ENCODE data around the gene ADCY9.
"Not testable (repeated sequence)": the region's sequence is repeated elsewhere in the genome, so short reads cannot be mapped to it uniquely, and the experiment has no call there.

The ADCY9 gene

DNA sequence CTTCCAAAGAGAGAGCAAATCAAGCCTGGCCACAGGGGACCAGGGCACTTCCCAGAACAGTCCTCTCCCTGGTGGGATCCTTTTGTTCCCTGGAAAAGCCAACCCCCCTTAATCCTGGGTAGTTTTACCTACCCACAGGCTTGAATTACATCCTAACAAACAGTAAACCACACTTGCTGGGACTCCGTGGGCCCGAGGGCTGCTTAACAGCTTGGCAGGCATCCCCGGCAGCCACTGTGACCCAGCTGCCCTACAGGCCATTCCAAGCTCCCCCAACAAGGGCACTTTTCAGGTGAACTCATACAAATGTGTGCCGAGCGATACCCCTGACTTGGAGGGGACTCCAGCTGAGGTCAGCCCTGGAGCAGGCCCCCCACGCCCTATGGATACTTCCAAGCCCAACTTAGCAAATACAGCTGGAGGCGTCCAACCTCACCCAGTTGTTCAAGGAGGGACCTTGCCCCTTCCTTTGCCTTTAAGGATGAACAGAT lies 26.4 kb downstream of the ADCY9 start:
- DNase-seq (no peak), ATAC-seq (no peak)
- Mint-ChIP-seq H3K27ac (peak overlapping the region in 1 of 2 donors; percentile 57), H3K27me3 (peaks cover 16% of the 10 kb centered on the region), H3K9me3 (no peaks in the 10 kb centered on the region), H3K4me3 (no peak overlapping the region), H3K4me1 (peaks cover 4% of the 10 kb centered on the region)

- DNase-seq (no peak), ATAC-seq (no peak)
- Mint-ChIP-seq H3K4me1 (peaks cover 4% of the 10 kb centered on the region), H3K9me3 (no peaks in the 10 kb centered on the region), H3K4me3 (no peak overlapping the region), H3K27me3 (peaks cover 12% of the 10 kb centered on the region), H3K27ac (peak overlapping the region in 1 of 2 donors; percentile 57)
Observed at GRCh38 chr16:4089251-4089810, 26.9 kb downstream of the ADCY9 start.

GRCh38 chr16:4087990-4088577 lies 28.2 kb downstream of the ADCY9 start:
- H3K27ac Mint-ChIP-seq = no peak overlapping the region
- peaks cover 10% of the 10 kb centered on the region for H3K27me3 Mint-ChIP-seq
- ATAC-seq = no peak
- DNase-seq = no peak
- H3K9me3 Mint-ChIP-seq = no peaks in the 10 kb centered on the region
- no peak overlapping the region for H3K4me3 Mint-ChIP-seq
- H3K4me1 Mint-ChIP-seq = peaks cover 6% of the 10 kb centered on the region

DNA sequence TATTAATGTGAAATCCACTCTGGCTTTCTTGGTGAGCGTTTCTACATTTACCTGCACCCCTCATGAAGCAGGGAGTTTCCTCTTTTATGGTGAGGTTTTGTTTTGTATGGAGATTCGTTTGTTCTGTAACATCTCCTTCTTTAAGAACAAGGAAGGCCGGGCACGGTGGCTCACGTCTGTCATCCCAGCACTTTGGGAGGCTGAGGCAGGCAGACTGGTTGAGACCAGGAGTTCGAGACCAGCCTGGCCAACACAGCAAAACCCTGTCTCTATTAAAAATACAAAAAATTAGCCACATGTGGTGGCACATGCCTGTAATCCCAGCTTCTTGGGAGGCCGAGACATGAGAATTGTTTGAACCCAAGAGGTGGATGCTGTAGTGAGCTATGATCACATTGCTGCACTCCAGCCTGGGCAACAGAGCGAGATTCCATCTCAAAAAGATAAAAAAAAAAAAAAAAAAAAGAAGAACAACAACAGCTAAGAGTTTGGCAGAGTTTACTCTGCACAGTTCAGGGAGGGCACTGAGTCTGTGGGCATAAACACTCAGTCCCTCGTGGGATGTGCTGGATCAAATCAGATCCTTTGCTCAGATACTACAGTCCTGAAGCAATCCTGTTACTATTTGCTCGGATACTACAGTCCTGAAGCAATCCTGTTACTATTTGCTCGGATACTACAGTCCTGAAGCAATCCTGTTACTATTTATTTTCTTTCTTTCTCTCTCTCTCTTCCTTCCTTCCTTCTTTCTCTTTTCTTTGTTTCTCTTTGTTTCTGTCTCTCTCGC lies 28.9 kb downstream of the ADCY9 start:
- no peak overlapping the region for H3K27ac Mint-ChIP-seq

GRCh38 chr16:4086153-4086552 lies 30.1 kb downstream of the ADCY9 start:
- Mint-ChIP-seq H3K27me3 (peaks cover 10% of the 10 kb centered on the region), H3K4me1 (peaks cover 25% of the 10 kb centered on the region), H3K4me3 (no peak overlapping the region), H3K27ac (no peak overlapping the region), H3K9me3 (no peaks in the 10 kb centered on the region)
- ATAC-seq = no peak
- no peak for DNase-seq

More for the DNA sequence above, 28.9 kb downstream of the ADCY9 start:
- Mint-ChIP-seq H3K4me1 (peaks cover 14% of the 10 kb centered on the region), H3K27me3 (peaks cover 10% of the 10 kb centered on the region), H3K4me3 (no peak overlapping the region), H3K9me3 (no peaks in the 10 kb centered on the region)
- DNase-seq (no peak), ATAC-seq (no peak)

DNA sequence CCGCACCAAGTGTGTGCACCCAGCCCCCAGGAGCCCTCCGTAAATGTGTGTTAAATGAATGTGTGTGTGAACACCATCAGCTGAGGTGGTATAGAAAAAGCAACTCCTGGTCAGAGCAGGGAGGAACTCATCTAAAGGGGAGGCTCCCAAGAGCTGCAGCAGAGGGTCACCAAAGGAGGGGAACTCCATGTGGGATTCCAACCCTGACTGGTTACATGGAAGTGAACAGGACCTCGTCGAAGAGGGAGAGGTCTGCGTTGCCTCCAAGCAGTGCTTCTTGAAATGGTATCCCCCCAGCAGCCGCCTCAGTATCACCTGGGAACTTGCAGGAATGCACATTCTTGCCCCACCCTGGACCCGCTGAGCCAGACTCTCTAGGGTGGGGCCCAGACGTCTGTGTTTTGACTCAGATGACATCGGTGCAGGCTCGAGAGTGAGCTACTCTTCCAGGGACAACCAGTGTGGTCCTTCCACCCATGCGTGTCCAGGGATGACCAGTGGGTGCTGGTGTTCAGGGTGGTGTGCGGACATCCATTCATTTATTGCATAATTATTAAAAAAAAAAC lies 30.8 kb downstream of the ADCY9 start:
- H3K4me3 Mint-ChIP-seq = no peak overlapping the region
- H3K27me3 Mint-ChIP-seq = peaks cover 10% of the 10 kb centered on the region
- ATAC-seq = no peak
- H3K9me3 Mint-ChIP-seq = no peaks in the 10 kb centered on the region
- DNase-seq = no peak
- no peak overlapping the region for H3K27ac Mint-ChIP-seq
- H3K4me1 Mint-ChIP-seq = peaks cover 31% of the 10 kb centered on the region

DNA sequence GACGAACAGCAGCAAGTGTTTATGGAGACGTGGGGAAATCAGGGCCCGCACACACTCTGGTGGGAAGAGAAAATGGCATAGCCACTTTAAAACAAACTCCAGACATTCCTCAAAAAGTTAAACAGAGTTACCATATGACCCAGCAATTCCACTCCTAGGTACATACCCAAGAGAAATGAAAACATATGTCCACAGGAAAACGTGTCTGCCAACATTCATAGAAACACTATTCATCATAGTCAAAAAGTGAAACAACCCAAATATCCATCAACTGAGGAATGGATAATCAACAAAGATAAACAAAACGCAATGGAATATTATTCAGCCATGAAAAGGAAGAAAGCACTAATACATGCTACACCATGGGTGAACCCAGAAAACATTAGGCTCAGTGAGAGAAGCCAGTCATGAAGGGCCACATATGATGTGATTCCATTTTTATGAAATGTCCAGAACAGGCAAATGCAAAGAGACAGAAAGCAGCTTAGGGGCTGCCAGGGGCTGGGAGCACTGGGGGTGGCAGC lies 32.8 kb downstream of the ADCY9 start:
- peaks cover 35% of the 10 kb centered on the region for H3K4me1 Mint-ChIP-seq
- no peak for ATAC-seq
- no peak overlapping the region for H3K27ac Mint-ChIP-seq
- no peaks in the 10 kb centered on the region for H3K9me3 Mint-ChIP-seq
- no peak for DNase-seq
- no peaks in the 10 kb centered on the region for H3K27me3 Mint-ChIP-seq
- H3K4me3 Mint-ChIP-seq = no peak overlapping the region

GRCh38 chr16:4082474-4083044 lies 33.7 kb downstream of the ADCY9 start:
- ATAC-seq (peak; percentile 48), DNase-seq (peak in 1 of 2 donors; percentile 30)
- Mint-ChIP-seq H3K27ac (no peak overlapping the region), H3K27me3 (no peaks in the 10 kb centered on the region), H3K4me1 (peaks cover 42% of the 10 kb centered on the region), H3K4me3 (peak overlapping the region; percentile 34 to 70), H3K9me3 (no peaks in the 10 kb centered on the region)

DNA sequence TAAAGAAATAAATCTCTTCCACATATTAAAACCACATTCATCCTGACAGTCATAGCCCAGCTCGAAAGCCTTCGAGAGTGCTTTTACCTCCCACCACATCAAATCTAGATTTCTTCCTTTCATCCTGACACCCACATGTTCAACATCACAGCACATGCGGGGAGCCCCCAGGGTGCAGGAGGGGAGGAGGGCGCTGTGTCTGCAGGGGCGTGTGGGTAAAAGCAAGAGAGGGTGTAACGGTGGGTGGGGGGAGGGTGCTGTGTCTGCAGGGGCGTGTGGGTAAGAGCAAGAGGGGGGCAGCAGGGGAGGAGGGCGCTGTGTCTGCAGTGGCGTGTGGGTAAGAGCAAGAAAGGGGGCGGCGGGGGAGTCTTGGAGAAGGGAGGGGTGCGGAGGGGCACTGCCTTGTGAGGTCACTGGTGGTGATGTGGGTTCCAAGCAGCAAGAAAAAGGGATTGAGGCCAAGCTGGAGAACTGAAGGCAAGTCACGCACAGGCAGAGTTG lies 34.7 kb downstream of the ADCY9 start:
- Mint-ChIP-seq H3K9me3 (no peaks in the 10 kb centered on the region), H3K4me1 (peaks cover 52% of the 10 kb centered on the region), H3K27ac (peak overlapping the region in 1 of 2 donors; percentile 9), H3K27me3 (no peaks in the 10 kb centered on the region), H3K4me3 (peak overlapping the region; percentile 70 to 72)
- DNase-seq = peak; percentile 58 to 70
- ATAC-seq = peak; percentile 83

GRCh38 chr16:4081047-4081446 lies 35.2 kb downstream of the ADCY9 start:
- peak overlapping the region; percentile 70 to 72 for H3K4me3 Mint-ChIP-seq
- H3K4me1 Mint-ChIP-seq = peaks cover 55% of the 10 kb centered on the region
- H3K9me3 Mint-ChIP-seq = no peaks in the 10 kb centered on the region
- H3K27ac Mint-ChIP-seq = peak overlapping the region in 1 of 2 donors; percentile 7
- H3K27me3 Mint-ChIP-seq = no peaks in the 10 kb centered on the region
- no peak for DNase-seq
- ATAC-seq = peak; percentile 3

GRCh38 chr16:4077174-4077649 lies 39.0 kb downstream of the ADCY9 start:
- ATAC-seq (peak; percentile 83), DNase-seq (peak in 1 of 2 donors; percentile 55)
- H3K4me1 Mint-ChIP-seq = peaks cover 53% of the 10 kb centered on the region
- peak overlapping the region; percentile 99 for H3K27ac Mint-ChIP-seq
- no peaks in the 10 kb centered on the region for H3K9me3 Mint-ChIP-seq
- peak overlapping the region; percentile 79 to 91 for H3K4me3 Mint-ChIP-seq
- H3K27me3 Mint-ChIP-seq = no peaks in the 10 kb centered on the region

DNA sequence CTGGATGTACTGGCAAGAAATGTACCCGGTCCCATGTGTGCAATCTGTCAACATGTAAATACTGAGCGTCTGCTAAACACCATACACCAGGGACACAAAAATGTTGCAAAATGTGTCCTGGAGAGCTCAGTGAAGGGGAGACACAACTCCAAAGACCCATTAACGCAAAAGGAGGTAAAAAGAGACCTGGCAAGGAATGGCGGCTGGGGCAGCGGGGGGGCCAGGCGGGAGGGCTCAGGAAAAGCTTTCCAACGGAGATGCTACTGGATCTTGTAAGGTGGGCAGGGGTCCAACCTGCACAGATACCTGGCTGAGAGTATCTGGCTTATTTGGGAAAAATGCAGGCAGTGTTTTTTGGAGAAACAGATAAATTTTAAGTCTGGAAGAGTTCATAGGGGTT lies 40.7 kb downstream of the ADCY9 start:
- Mint-ChIP-seq H3K4me3 (peak overlapping the region in 1 of 2 donors; percentile 41), H3K27ac (no peak overlapping the region), H3K4me1 (peaks cover 36% of the 10 kb centered on the region), H3K9me3 (no peaks in the 10 kb centered on the region), H3K27me3 (no peaks in the 10 kb centered on the region)
- ATAC-seq = no peak
- DNase-seq = no peak

GRCh38 chr16:4073150-4073549 lies 43.1 kb downstream of the ADCY9 start:
- H3K27ac Mint-ChIP-seq = not testable (repeated sequence)

DNA sequence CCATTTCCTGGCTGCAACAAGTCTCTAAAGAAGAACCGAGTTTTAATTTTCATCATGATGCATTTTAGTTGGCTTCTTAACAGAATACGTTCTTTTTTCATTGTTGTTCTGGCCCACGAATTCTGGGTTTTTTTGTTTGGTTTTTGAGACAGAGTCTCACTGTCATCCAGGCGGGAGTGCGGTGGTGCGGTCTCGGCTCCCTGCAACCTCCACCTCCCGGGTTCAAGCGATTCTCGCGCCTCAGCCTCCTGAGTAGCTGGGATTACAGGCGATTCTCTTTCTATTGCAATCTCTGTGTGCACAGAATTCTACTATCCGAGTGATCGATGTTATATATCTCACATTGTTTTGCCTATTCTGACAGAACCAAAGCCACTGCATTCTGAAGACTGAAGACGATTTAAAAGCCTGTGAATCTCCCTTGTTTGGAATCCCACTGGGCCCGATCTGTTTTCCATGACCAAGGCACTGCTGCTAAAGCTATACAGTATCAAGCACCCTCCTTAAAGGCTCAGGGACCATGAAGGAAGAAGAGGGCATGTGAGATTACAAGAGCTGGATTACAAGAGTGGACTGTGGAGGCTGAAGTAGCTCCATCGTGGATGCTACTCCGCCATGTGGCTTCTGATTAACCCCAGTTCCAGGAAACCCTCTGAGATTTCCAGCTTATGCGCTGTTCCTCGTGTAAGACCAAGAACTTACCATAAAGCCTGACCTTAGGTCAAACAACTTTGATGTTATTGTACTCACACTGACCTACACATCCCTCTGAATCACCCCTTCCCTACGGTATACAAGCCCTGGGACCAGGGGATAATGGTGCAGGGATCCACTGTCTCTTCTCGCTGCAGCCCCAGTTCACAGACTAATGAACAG lies 44.3 kb downstream of the ADCY9 start:
- Mint-ChIP-seq H3K27ac (peak overlapping the region in 1 of 2 donors; percentile 39), H3K27me3 (no peaks in the 10 kb centered on the region), H3K4me1 (peaks cover 15% of the 10 kb centered on the region), H3K9me3 (no peaks in the 10 kb centered on the region), H3K4me3 (no peak overlapping the region)
- no peak for DNase-seq
- no peak for ATAC-seq

More at GRCh38 chr16:4073150-4073549, 43.1 kb downstream of the ADCY9 start:
- DNase-seq, H3K4me3 Mint-ChIP-seq, H3K27me3 Mint-ChIP-seq, ATAC-seq, H3K9me3 Mint-ChIP-seq: not testable (repeated sequence)
- H3K4me1 Mint-ChIP-seq = peaks cover 27% of the 10 kb centered on the region
